ENCODE data around the gene OR14I1.

OR14I1 gene

DNA sequence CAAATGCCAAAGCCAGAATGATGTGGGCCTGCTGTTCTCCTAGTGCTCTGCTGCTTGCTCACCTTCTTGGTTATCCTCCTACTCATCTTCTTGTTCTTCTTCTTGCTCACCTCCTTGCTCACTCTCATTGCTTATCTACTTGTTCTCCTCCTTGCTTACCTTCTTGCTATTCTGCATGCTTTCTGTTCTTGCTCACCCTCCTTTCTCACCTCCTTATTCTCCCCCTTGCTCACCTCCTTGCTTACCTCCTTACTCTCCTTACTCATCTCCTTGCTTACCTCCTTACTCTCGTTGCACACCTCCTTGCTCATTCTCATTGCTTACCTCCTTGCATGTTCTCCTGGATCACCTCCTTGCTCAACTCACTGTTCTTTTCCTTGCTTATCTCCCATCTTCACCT is at the start of gene OR14I1:
Gene OR14I1, minus strand, starts transcription at position 53 of the 400 bp plus-strand sequence.
- no peaks in the 10 kb centered on the region for H3K4me1 Mint-ChIP-seq
- TF ChIP-seq, protein P1, sequence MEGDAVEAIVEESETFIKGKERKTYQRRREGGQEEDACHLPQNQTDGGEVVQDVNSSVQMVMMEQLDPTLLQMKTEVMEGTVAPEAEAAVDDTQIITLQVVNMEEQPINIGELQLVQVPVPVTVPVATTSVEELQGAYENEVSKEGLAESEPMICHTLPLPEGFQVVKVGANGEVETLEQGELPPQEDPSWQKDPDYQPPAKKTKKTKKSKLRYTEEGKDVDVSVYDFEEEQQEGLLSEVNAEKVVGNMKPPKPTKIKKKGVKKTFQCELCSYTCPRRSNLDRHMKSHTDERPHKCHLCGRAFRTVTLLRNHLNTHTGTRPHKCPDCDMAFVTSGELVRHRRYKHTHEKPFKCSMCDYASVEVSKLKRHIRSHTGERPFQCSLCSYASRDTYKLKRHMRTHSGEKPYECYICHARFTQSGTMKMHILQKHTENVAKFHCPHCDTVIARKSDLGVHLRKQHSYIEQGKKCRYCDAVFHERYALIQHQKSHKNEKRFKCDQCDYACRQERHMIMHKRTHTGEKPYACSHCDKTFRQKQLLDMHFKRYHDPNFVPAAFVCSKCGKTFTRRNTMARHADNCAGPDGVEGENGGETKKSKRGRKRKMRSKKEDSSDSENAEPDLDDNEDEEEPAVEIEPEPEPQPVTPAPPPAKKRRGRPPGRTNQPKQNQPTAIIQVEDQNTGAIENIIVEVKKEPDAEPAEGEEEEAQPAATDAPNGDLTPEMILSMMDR (IDR thresholded peaks at IDR 0.05; ENCODE audit: unreplicated experiment in 3 of 3), result no peak
- peaks cover 34% of the 10 kb centered on the region for H3K9me3 Mint-ChIP-seq
- H3K27ac Mint-ChIP-seq, result no peak within 1 kb of the TSS
- no peak within 1 kb of the TSS for H3K4me3 Mint-ChIP-seq
- H3K36me3 Mint-ChIP-seq (ENCODE audit: low read depth), result no peaks in the 10 kb centered on the region
- H3K27me3 Mint-ChIP-seq (ENCODE audit: low read depth), result no peaks in the 10 kb centered on the region

DNA sequence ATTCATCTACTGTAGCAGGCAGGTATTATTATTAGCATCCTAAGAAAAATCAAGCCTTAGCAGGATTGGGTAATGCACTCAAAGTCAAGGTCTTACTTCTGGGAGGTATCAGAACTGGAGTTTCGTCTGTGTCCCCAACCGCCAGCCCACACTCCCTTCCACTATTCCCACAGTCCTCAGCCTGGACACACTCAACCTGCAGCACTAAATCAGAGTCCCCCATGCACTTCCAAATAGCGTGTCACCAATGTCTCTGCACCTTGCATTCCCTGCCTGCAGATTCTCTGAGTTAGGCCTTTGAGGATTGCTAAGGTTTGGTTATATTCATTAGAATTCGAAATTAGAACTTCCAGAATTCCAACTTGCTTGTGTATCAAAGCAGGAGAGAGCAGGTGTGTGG is 49.1 kb upstream of the OR14I1 start:
- Mint-ChIP-seq H3K4me3 (no peak overlapping the region), H3K27me3 (ENCODE audit: low read depth) (peaks cover 5% of the 10 kb centered on the region), H3K4me1 (no peaks in the 10 kb centered on the region), H3K9me3 (peaks cover 13% of the 10 kb centered on the region), H3K36me3 (ENCODE audit: low read depth) (no peaks in the 10 kb centered on the region), H3K27ac (no peak overlapping the region)
- TF ChIP-seq, protein P1 (IDR thresholded peaks at IDR 0.05; ENCODE audit: unreplicated experiment in 3 of 3), result no peak

DNA sequence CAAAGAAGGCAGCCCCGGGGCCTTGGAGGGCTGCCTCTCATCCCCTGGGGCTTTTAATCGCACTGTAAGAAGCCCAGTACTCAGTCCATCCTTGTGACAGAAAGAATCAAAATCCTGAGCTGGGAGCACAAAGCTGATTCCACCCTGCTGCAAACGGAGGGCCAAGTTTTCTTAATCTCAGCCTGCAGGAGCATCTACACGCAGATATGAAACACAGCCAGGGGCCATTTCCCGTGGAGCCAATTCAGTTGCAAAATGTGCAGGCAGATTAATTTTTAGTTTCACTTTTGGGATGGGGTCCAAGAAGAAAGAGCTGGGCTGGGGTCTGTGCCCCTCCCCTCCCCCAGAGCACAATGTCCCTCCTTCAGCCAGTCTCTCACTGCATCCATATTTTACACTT is 48.6 kb upstream of the OR14I1 start:
- Mint-ChIP-seq H3K9me3 (peaks cover 12% of the 10 kb centered on the region), H3K27me3 (ENCODE audit: low read depth) (peaks cover 5% of the 10 kb centered on the region), H3K27ac (no peak overlapping the region), H3K4me1 (no peaks in the 10 kb centered on the region), H3K4me3 (no peak overlapping the region), H3K36me3 (ENCODE audit: low read depth) (no peaks in the 10 kb centered on the region)
- TF ChIP-seq, protein P1 (IDR thresholded peaks at IDR 0.05; ENCODE audit: unreplicated experiment in 3 of 3), result no peak

DNA sequence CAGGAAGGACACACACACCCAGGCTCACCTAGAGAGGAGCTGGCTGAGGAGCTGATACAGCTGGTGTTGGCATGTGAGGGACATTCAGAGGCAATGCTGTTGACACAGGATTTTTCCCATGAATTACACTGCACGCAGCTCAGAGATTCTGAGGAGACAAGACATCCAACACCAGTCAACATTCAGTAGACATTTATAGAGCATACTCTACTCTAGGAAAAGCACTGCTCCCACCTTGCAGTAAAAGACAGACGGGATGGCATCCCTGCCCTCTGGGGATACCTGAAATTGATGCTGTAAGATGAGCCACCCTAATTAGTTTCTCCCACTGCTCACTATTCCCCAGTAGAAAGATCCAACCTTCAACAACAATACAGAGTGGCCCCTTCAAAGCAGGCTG is 47.9 kb upstream of the OR14I1 start:
- no peaks in the 10 kb centered on the region for H3K36me3 Mint-ChIP-seq (ENCODE audit: low read depth)
- H3K9me3 Mint-ChIP-seq, result peaks cover 8% of the 10 kb centered on the region
- H3K27me3 Mint-ChIP-seq (ENCODE audit: low read depth), result peaks cover 5% of the 10 kb centered on the region
- H3K4me1 Mint-ChIP-seq, result no peaks in the 10 kb centered on the region
- no peak overlapping the region for H3K27ac Mint-ChIP-seq
- H3K4me3 Mint-ChIP-seq, result no peak overlapping the region
- TF ChIP-seq, protein P1 (IDR thresholded peaks at IDR 0.05; ENCODE audit: unreplicated experiment in 3 of 3), result no peak

DNA sequence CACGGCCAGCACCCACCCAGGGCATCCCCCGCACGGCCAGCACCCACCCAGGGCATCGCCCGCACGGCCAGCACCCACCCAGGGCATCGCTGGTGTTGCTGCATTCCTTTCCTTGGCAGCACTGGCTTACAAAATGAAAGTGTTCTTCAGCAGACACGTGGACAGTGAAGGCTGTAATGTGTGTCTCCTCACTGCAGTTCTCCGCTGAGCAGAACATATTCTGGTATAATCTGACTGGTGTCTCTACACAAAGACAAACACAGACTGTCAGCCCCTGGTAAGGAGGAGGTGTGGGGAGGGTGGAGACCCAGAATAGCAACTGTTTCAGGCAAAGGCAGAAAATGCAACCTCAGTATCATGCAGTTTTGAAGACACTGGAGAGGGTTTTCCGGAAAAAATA is 45.6 kb upstream of the OR14I1 start:
- no peak overlapping the region for H3K4me3 Mint-ChIP-seq
- H3K9me3 Mint-ChIP-seq, result peaks cover 13% of the 10 kb centered on the region
- no peak overlapping the region for H3K27ac Mint-ChIP-seq
- TF ChIP-seq, protein P1 (IDR thresholded peaks at IDR 0.05; ENCODE audit: unreplicated experiment in 3 of 3), result no peak
- no peaks in the 10 kb centered on the region for H3K4me1 Mint-ChIP-seq
- H3K36me3 Mint-ChIP-seq (ENCODE audit: low read depth), result no peaks in the 10 kb centered on the region
- peaks cover 5% of the 10 kb centered on the region for H3K27me3 Mint-ChIP-seq (ENCODE audit: low read depth)

DNA sequence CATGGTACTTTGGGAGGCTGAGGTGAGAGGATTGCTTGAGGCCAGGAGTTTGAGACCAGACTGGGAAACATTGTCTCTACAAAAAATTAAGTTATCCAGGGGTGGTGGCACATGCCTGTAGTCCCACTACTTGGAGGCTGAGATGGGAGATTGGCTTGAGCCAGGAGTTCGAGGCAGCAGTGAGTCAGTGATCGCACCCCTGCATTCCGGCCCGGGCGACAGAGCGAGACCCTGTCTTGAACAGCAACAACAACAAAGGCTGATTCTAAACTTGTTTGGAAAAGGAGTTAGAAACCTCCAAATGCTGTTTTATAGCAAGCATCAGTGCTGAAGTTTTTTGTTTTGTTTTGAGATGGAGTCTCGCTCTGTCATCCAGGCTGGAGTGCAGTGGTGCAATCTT is 38.3 kb upstream of the OR14I1 start:
- Mint-ChIP-seq H3K36me3 (ENCODE audit: low read depth) (no peaks in the 10 kb centered on the region), H3K4me1 (no peaks in the 10 kb centered on the region), H3K4me3 (no peak overlapping the region), H3K27ac (no peak overlapping the region), H3K27me3 (ENCODE audit: low read depth) (no peaks in the 10 kb centered on the region), H3K9me3 (peaks cover 49% of the 10 kb centered on the region)
- TF ChIP-seq, protein P1 (IDR thresholded peaks at IDR 0.05; ENCODE audit: unreplicated experiment in 3 of 3), result no peak

Measured in nephron (organoid).